HCT116 (cell line): ENCODE results near the gene UQCRQ. TPM values are rescaled to one million over a fixed set of nuclear protein-coding genes. Genes with fewer than 3 reads are reported as not detected.

ENCODE experiments used
- ATAC-seq: fragments of 200-7000 bp; cut with Tn5 transposase; 2 replicates; pipeline ENCODE4 v1.9.1; 2020; ENCODE audit warnings: mild to moderate bottlenecking, moderate library complexity
- BruUV-seq: library from RNA; stranded (reverse); fragments of 400-500 nt; replicated peaks from 2 replicates; lab custom pipeline; 2021; lab: Mats Ljungman, UMichigan
- CTCF ChIA-PET: fragments of 300-600 bp; sonication (Branson Sonifier 250); formaldehyde crosslinking; loops from one replicate; lab custom pipeline; 2021; ENCODE audit warnings: antibody characterized with exemption; lab: Charles Lee
- POLR2A ChIA-PET: fragments of 300-600, 350-600 bp; sonication (Branson Sonifier 250); formaldehyde crosslinking; loops from one replicate; lab custom pipeline; 2021; ENCODE audit warnings: antibody characterized with exemption; lab: Charles Lee
- RAD21 ChIA-PET, 2 experiments: fragments of 300-600 bp; sonication (Branson Sonifier 250); formaldehyde crosslinking; loops; one replicate each; lab custom pipeline; 2023; ENCODE audit warnings: low total read pairs in 2 of 2; ENCODE audit not compliant: uncharacterized antibody in 2 of 2, unreplicated experiment in 2 of 2, low non-redundant PET in 1 of 2; lab: Charles Lee
- DNase-seq: peaks from one replicate; pipeline ENCODE4 v3.0.0-alpha.2; 2010; ENCODE audit warnings: low read depth, low spot score
- H2AFZ ChIP-seq: fragments of 200-600 bp; shearing (Covaris generic), sonication (generic); 2 replicates; pipeline ENCODE4 v1.6.1; 2017; ENCODE audit warnings: low read depth, mixed run types, mixed read lengths, antibody characterized with exemption, low read length; ENCODE audit not compliant: poor library complexity, severe bottlenecking
- H3K27ac ChIP-seq: 2 replicates; pipeline ENCODE4 v1.5.1; 2012; ENCODE audit warnings: low read depth, low read length
- H3K27me3 ChIP-seq: fragments of 200-600 bp; sonication (generic); 2 replicates; pipeline ENCODE4 v1.6.1; 2016; ENCODE audit warnings: mixed run types, low read length, mixed read lengths; ENCODE audit not compliant: insufficient read depth
- H3K36me3 ChIP-seq, 2 experiments: fragments of 200-500 bp in 1 of 2; fragments of 200-600 bp in 1 of 2; sonication (Bioruptor generic) in 1 of 2; sonication (generic) in 1 of 2; 2 replicates each; pipeline versions ENCODE4 v1.5.1 to v1.6.1; 2014 to 2016; ENCODE audit warnings: low read length in 2 of 2, inconsistent platforms in 1 of 2, mixed read lengths in 1 of 2, mixed run types in 1 of 2; ENCODE audit not compliant: insufficient read depth in 2 of 2, control insufficient read depth in 1 of 2
- H3K4me1 ChIP-seq, 2 experiments: fragments of 200-600 bp in 1 of 2; sonication (generic) in 1 of 2; 2 replicates each; pipeline versions ENCODE4 v1.5.1 to v1.6.1; 2012 to 2017; ENCODE audit warnings: low read length in 2 of 2, inconsistent platforms in 1 of 2, mild to moderate bottlenecking in 1 of 2, mixed read lengths in 1 of 2, mixed run types in 1 of 2, moderate library complexity in 1 of 2; ENCODE audit not compliant: insufficient read depth in 2 of 2, control insufficient read depth in 1 of 2
- H3K4me2 ChIP-seq: fragments of 200-600 bp; sonication (generic); 2 replicates; pipeline ENCODE4 v1.6.1; 2017; ENCODE audit warnings: mixed run types, low read length, mixed read lengths
- H3K4me3 ChIP-seq, 2 experiments: fragments of 200-600 bp in 1 of 2; sonication (generic) in 1 of 2; replicated peaks in 1 of 2; 2 replicates each; pipeline ENCODE4 v1.5.1; 2011 to 2016; ENCODE audit warnings: low read length in 2 of 2, control low read depth in 1 of 2, low read depth in 1 of 2, mild to moderate bottlenecking in 1 of 2, mixed read lengths in 1 of 2, mixed run types in 1 of 2
- H3K79me2 ChIP-seq: fragments of 200-600 bp; sonication (generic); 2 replicates; pipeline ENCODE4 v1.6.1; 2017; ENCODE audit warnings: mild to moderate bottlenecking, mixed run types, low read length, moderate library complexity, mixed read lengths; ENCODE audit not compliant: insufficient read depth
- H3K9ac ChIP-seq: fragments of 200-600 bp; sonication (generic); 2 replicates; pipeline ENCODE4 v1.6.1; 2016; ENCODE audit warnings: low read length, mixed read lengths
- H3K9me2 ChIP-seq: fragments of 200-600 bp; sonication (generic), shearing (Covaris generic); 2 replicates; pipeline ENCODE4 v1.6.1; 2017; ENCODE audit warnings: mixed run types, mild to moderate bottlenecking, moderate library complexity; ENCODE audit not compliant: insufficient read depth
- H3K9me3 ChIP-seq, 2 experiments: fragments of 200-500 bp in 1 of 2; fragments of 200-600 bp in 1 of 2; sonication (Bioruptor generic) in 1 of 2; sonication (generic) in 1 of 2; 2 replicates each; pipeline ENCODE4 v1.6.1; 2014 to 2017; ENCODE audit warnings: low read length in 2 of 2, mixed read lengths in 2 of 2, inconsistent platforms in 1 of 2, low read depth in 1 of 2, mild to moderate bottlenecking in 1 of 2, mixed run types in 1 of 2, moderate library complexity in 1 of 2; ENCODE audit not compliant: control insufficient read depth in 1 of 2, insufficient read depth in 1 of 2
- H4K20me1 ChIP-seq: fragments of 200-600 bp; sonication (generic), shearing (Covaris generic); 2 replicates; pipeline ENCODE4 v1.6.1; 2017; ENCODE audit warnings: mixed run types, mild to moderate bottlenecking, moderate library complexity; ENCODE audit not compliant: insufficient read depth
- ATF3 ChIP-seq: IDR thresholded peaks from 2 replicates; pipeline ENCODE4 v1.6.1; 2012
- CBX3 ChIP-seq: IDR thresholded peaks from 2 replicates; pipeline ENCODE4 v1.6.1; 2012; ENCODE audit warnings: low read depth
- CEBPB ChIP-seq: IDR thresholded peaks from 2 replicates; pipeline ENCODE4 v1.6.1; 2012; ENCODE audit warnings: low read depth
- CTCF ChIP-seq, 3 experiments: fragments of 200-600 bp in 1 of 3; sonication (generic) in 1 of 3; IDR thresholded peaks in 2 of 3; conservative IDR thresholded peaks in 1 of 3; 2 replicates each; pipeline ENCODE4 v1.5.1; 2012 to 2017; ENCODE audit warnings: low read depth in 2 of 3, low read length in 2 of 3, antibody characterized with exemption in 1 of 3, borderline replicate concordance in 1 of 3, control low read depth in 1 of 3, mild to moderate bottlenecking in 1 of 3, mixed read lengths in 1 of 3, mixed run types in 1 of 3, moderate library complexity in 1 of 3; ENCODE audit not compliant: insufficient read depth in 1 of 3
- ELF1 ChIP-seq: IDR thresholded peaks from 2 replicates; pipeline ENCODE4 v1.6.1; 2012; ENCODE audit warnings: low read depth, borderline replicate concordance
- EZH2 ChIP-seq: fragments of 200-600 bp; sonication (generic); IDR thresholded peaks from 2 replicates; pipeline ENCODE4 v1.6.1; 2017; ENCODE audit warnings: antibody characterized with exemption, mixed run types
- FOSL1 ChIP-seq: IDR thresholded peaks from 2 replicates; pipeline ENCODE4 v1.6.1; 2012; ENCODE audit warnings: low read depth
- MAX ChIP-seq: IDR thresholded peaks from 2 replicates; pipeline ENCODE4 v1.6.1; 2012
- POLR2A ChIP-seq: IDR thresholded peaks from 2 replicates; pipeline ENCODE4 v1.7.0; 2011; ENCODE audit warnings: borderline replicate concordance; ENCODE audit not compliant: insufficient read depth, insufficient read length; ENCODE audit errors: extremely low read depth
- REST ChIP-seq: IDR thresholded peaks from 2 replicates; pipeline ENCODE4 v1.6.1; 2012; ENCODE audit warnings: low read depth
- SRF ChIP-seq: IDR thresholded peaks from 2 replicates; pipeline ENCODE4 v1.6.1; 2012; ENCODE audit warnings: low read depth
- YY1 ChIP-seq: IDR thresholded peaks from 2 replicates; pipeline ENCODE4 v1.6.1; 2011; ENCODE audit warnings: low read length, low read depth, moderate library complexity, mild to moderate bottlenecking; ENCODE audit not compliant: insufficient replicate concordance; ENCODE audit errors: extremely low read depth
- ZFX ChIP-seq: fragments of 450-650 bp; IDR thresholded peaks from 2 replicates; pipeline ENCODE4 v1.6.1; 2017
- ZNF274 ChIP-seq: fragments of 200-500 bp; sonication (Bioruptor generic); IDR thresholded peaks from 2 replicates; pipeline ENCODE4 v1.6.1; 2014; ENCODE audit warnings: mild to moderate bottlenecking, low read depth, low read length, inconsistent platforms
- intact Hi-C: fragments of 100-400 bp; cut with micrococcal nuclease; formaldehyde crosslinking; loops from 2 replicates; pipeline ENCODE4 v1.10.0; 2022
- total RNA-seq: library from RNA; stranded (reverse); gene quantifications from one replicate; pipeline ENCODE4 v1.2.1, GENCODE V29; 2021; ENCODE audit not compliant: unreplicated experiment

The UQCRQ gene
- total RNA-seq, 1 experiment from 2014 or later: 528 TPM

GRCh38 chr5:132873119-132873929, 6.9 kb downstream of the UQCRQ start, which contains the start of gene LEAP2:
Gene LEAP2 (plus strand): TSS chr5:132873668. CDS start chr5:132873695, 27 bp downstream.
- Histone ChIP-seq H3K4me3 (no peak within 1 kb of the TSS), H3K9me3 (no peaks in the 10 kb centered on the region), H3K27ac (no peak within 1 kb of the TSS), H3K9me2 (no peaks in the 10 kb centered on the region), H3K79me2 (peaks cover 6% of the 10 kb centered on the region; the same call in 1 of the 2 replicates), H3K27me3 (no peaks in the 10 kb centered on the region), H4K20me1 (no peaks in the 10 kb centered on the region), H3K4me2 (no peak within 1 kb of the TSS), H2AFZ (no peak within 1 kb of the TSS)
- ChIA-PET RAD21 (no interaction called here), POLR2A (no interaction called here), CTCF (interaction anchor here (1.4 kb wide), 1 partner anchor 10 kb away, joined by 3 read pairs; no protein-coding TSS in a partner anchor)
- ATAC-seq: no peak
- intact Hi-C loops: no loop called here
- no peak for TF ChIP-seq REST
- TF ChIP-seq ZNF274: no peak
- TF ChIP-seq FOSL1: no peak
- no peak for TF ChIP-seq ELF1
- no peak for TF ChIP-seq ATF3
- TF ChIP-seq SRF: no peak
- TF ChIP-seq POLR2A: no peak
- no peak for TF ChIP-seq CTCF (IDR thresholded peaks at IDR 0.05 in 2 of 3, conservative IDR thresholded peaks at IDR 0.05 in 1 of 3; ENCODE audit: borderline replicate concordance in 1 of 3, insufficient read depth in 1 of 3, low read depth in 2 of 3, low read length in 2 of 3)
- no peak for TF ChIP-seq YY1
- TF ChIP-seq CBX3: no peak
- TF ChIP-seq EZH2: no peak
- TF ChIP-seq CEBPB: no peak
- no peak for TF ChIP-seq ZFX
- TF ChIP-seq MAX: no peak
- TF ChIP-seq, all 23 proteins: peak for 0
- no peak for DNase-seq
- peaks cover 4 to 9% of the 10 kb centered on the region in 2 experiments; a peak in 2 of 4 replicates for H3K36me3 ChIP-seq
- H3K4me1 ChIP-seq: no peaks in the 10 kb centered on the region
- no TSS peak for BruUV-seq
- H3K9ac ChIP-seq: no peak within 1 kb of the TSS
